H1 (cell line): ENCODE data around the gene VIM. TPM values are rescaled to one million over a fixed set of nuclear protein-coding genes. Genes with fewer than 3 reads are reported as not detected.

Source experiments
- CHD7 ChIP-seq: fragments of 300-600 bp; sonication (generic); IDR thresholded peaks from 2 replicates; pipeline ENCODE4 v1.7.1; 2012; ENCODE audit warnings: low read length, moderate library complexity, mild to moderate bottlenecking, inconsistent platforms; ENCODE audit not compliant: insufficient replicate concordance
- HDAC2 ChIP-seq, 2 experiments: fragments of 300-600 bp in 1 of 2; sonication (generic) in 1 of 2; IDR thresholded peaks; 2 replicates each; pipeline ENCODE4 v1.6.1; 2011 to 2012; ENCODE audit warnings: low read depth in 2 of 2, low read length in 2 of 2, mild to moderate bottlenecking in 2 of 2, moderate library complexity in 2 of 2, borderline replicate concordance in 1 of 2, inconsistent platforms in 1 of 2
- MAFK ChIP-seq: IDR thresholded peaks from 2 replicates; pipeline ENCODE4 v1.6.1; 2012; ENCODE audit warnings: low read depth, mild to moderate bottlenecking, improper control_type of control experiment, low read length
- RAD21 ChIP-seq, 2 experiments: IDR thresholded peaks in 1 of 2; conservative IDR thresholded peaks in 1 of 2; 2 replicates each; pipeline ENCODE4 v1.6.1; 2011; ENCODE audit warnings: low read depth in 2 of 2, low read length in 2 of 2, improper control_type of control experiment in 1 of 2, inconsistent platforms in 1 of 2, mild to moderate bottlenecking in 1 of 2, moderate library complexity in 1 of 2
- RXRA ChIP-seq: IDR thresholded peaks from 2 replicates; pipeline ENCODE4 v1.6.1; 2011; ENCODE audit warnings: low read depth, mild to moderate bottlenecking, low read length, moderate library complexity; ENCODE audit not compliant: insufficient read depth
- SIX5 ChIP-seq: IDR thresholded peaks from 2 replicates; pipeline ENCODE4 v1.6.1; 2011; ENCODE audit warnings: mild to moderate bottlenecking, low read depth, low read length
- SP1 ChIP-seq: IDR thresholded peaks from 2 replicates; pipeline ENCODE4 v1.6.1; 2011; ENCODE audit warnings: low read depth, low read length
- TAF7 ChIP-seq: optimal IDR thresholded peaks from 2 replicates; pipeline ENCODE3; 2011; ENCODE audit warnings: low read depth, mild to moderate bottlenecking, inconsistent platforms, low read length, moderate library complexity, borderline replicate concordance
- polyA plus RNA-seq, 7 experiments: library from polyadenylated mRNA; depleted of rRNA in 3 of 7; stranded (reverse) in 5 of 7; unstranded in 2 of 7; fragments of >200 nt in 5 of 7; fragments of 200-250 nt in 2 of 7; gene quantifications; 1 replicate in 5 of 7; 2 replicates in 1 of 7; 4 replicates in 1 of 7; pipeline versions ENCODE4 v1.2.1 to v1.2.3, GENCODE V29; 2011 to 2013; ENCODE audit warnings: missing spikeins in 2 of 7, mixed read lengths in 2 of 7
- total RNA-seq: library from RNA; stranded (reverse); fragmentation: NEBNext Ultra II Directional; extraction: Animal tissue kit (Norgen Biotek cat#: 25700); gene quantifications from 2 replicates; pipeline ENCODE4 v1.2.1, GENCODE V29; 2021

VIM gene
- total and polyA plus RNA-seq, 2 of the 8 experiments (the other 6 are each of a cell fraction or from before 2014, with no cell fraction given): 347 to 372 TPM

GRCh38 chr10:17231788-17232187, 3.7 kb downstream of the VIM start (continued):
- TF ChIP-seq CHD7 (no peak), SP1 (no peak), TAF7 (no peak), RAD21 (IDR thresholded peaks at IDR 0.05 in 1 of 2, conservative IDR thresholded peaks at IDR 0.05 in 1 of 2; ENCODE audit: low read depth in 2 of 2, low read length in 2 of 2) (no peak), RXRA (no peak), SIX5 (no peak), MAFK (no peak), HDAC2 (IDR thresholded peaks at IDR 0.05; ENCODE audit: borderline replicate concordance in 1 of 2, low read depth in 2 of 2, low read length in 2 of 2) (no peak)
